Esophagus muscularis mucosa (tissue), 4 donors: ENCODE data around the gene DMGDH. TPM values are rescaled to one million over a fixed set of nuclear protein-coding genes. Genes with fewer than 3 reads are reported as not detected.

Experiments
- DNase-seq: peaks from one replicate; pipeline ENCODE4 v3.0.0-alpha.2; 2017; ENCODE audit errors: extremely low spot score
- H3K27ac ChIP-seq, 4 donors: fragments of 200-600 bp; sonication (generic); replicated peaks in 1 of 4; 1 replicate in 3 of 4; 2 replicates in 1 of 4; pipeline ENCODE4 v1.5.1; 2016 to 2019; ENCODE audit warnings: mild to moderate bottlenecking in 1 of 4
- H3K27me3 ChIP-seq, 4 donors: fragments of 200-600 bp; sonication (generic); one replicate each; pipeline versions ENCODE4 v1.5.1 to v1.6.0; 2016 to 2019
- H3K36me3 ChIP-seq, 4 donors: fragments of 200-600 bp; sonication (generic); one replicate each; pipeline ENCODE4 v1.5.1; 2016 to 2019
- H3K4me1 ChIP-seq, 4 donors: fragments of 200-600 bp; sonication (generic); one replicate each; pipeline ENCODE4 v1.5.1; 2016 to 2019
- H3K4me3 ChIP-seq, 4 donors: fragments of 200-600 bp; sonication (generic); 1 replicate in 2 of 4; 2 replicates in 2 of 4; pipeline ENCODE4 v1.5.1; 2016 to 2019; ENCODE audit warnings: mild to moderate bottlenecking in 4 of 4, moderate library complexity in 1 of 4
- H3K9me3 ChIP-seq, 4 donors: fragments of 200-600 bp; sonication (generic); 1 replicate in 3 of 4; 2 replicates in 1 of 4; pipeline ENCODE4 v1.5.1; 2016 to 2019
- EP300 ChIP-seq: sonication (generic); formaldehyde crosslinking; IDR thresholded peaks from one replicate; pipeline ENCODE4 v1.6.1; 2017; ENCODE audit warnings: antibody characterized with exemption
- POLR2A ChIP-seq: fragments of 450-650 bp; IDR thresholded peaks from one replicate; pipeline ENCODE4 v1.6.1; 2017; ENCODE audit warnings: antibody characterized with exemption, moderate library complexity, mild to moderate bottlenecking, low read depth
- POLR2AphosphoS5 ChIP-seq, 2 donors: sonication (generic); formaldehyde crosslinking; IDR thresholded peaks; one replicate each; pipeline ENCODE4 v1.6.1; 2017; ENCODE audit warnings: antibody characterized with exemption in 2 of 2
- WGBS: methylation state at CpG from one replicate; pipeline ENCODE4 v1.1.5; 2018; 5-methylcytosine and 5-hydroxymethylcytosine counted together
- intact Hi-C: fragments of 100-400 bp; cut with DNase I; formaldehyde crosslinking; loops from one replicate; pipeline ENCODE4 v1.15.1; 2023
- total RNA-seq, 4 donors: library from RNA; depleted of rRNA; stranded (reverse); fragments of >200 nt; gene quantifications; one replicate each; pipeline versions ENCODE4 v1.1.0 to v1.2.1, GENCODE V29; 2016
- TF ChIP-seq, protein P1 (sequence below), 3 experiments: fragments of 200-600 bp in 2 of 3; fragments of 450-650 bp in 1 of 3; sonication (generic) in 2 of 3; IDR thresholded peaks; one replicate each; pipeline ENCODE4 v1.5.1; 2017 to 2019; ENCODE audit warnings: antibody characterized with exemption in 3 of 3, mild to moderate bottlenecking in 2 of 3, moderate library complexity in 1 of 3

DMGDH gene
- total RNA-seq, 4 donors from 2014 or later = 3.3 to 7.4 (median 4.6) TPM

DNA sequence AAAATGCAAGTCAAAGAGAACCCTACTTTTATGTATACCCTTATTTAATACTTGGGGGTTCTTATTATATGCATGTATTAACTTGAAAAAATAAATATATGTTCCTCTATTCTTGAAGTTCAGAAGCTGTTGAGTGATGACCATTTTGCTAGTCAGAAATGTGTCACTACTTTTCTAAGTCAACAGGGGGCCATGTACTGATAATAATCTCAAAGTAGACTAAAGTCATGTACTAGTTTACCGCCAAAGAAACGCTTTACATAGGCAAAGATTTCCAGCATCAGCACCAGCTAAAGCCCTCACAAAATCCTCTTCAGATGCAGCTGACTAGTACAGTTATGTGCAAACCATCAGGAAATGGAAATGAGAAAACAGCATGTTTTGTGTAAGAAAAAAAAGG, 36.4 kb upstream of the DMGDH start:
- Histone ChIP-seq H3K4me3 (no peak overlapping the region), H3K9me3 (no peaks in the 10 kb centered on the region), H3K27me3 (peaks cover 0 to 6% (median 0%) of the 10 kb centered on the region in 4 donors), H3K36me3 (no peaks in the 10 kb centered on the region), H3K27ac (no peak overlapping the region), H3K4me1 (peaks cover 0 to 19% (median 16%) of the 10 kb centered on the region in 4 donors)
- 100% methylated on average over 2 of the region's 2 CpGs for WGBS
- no peak for DNase-seq
- intact Hi-C loops = no loop called here
- TF ChIP-seq, protein P1, sequence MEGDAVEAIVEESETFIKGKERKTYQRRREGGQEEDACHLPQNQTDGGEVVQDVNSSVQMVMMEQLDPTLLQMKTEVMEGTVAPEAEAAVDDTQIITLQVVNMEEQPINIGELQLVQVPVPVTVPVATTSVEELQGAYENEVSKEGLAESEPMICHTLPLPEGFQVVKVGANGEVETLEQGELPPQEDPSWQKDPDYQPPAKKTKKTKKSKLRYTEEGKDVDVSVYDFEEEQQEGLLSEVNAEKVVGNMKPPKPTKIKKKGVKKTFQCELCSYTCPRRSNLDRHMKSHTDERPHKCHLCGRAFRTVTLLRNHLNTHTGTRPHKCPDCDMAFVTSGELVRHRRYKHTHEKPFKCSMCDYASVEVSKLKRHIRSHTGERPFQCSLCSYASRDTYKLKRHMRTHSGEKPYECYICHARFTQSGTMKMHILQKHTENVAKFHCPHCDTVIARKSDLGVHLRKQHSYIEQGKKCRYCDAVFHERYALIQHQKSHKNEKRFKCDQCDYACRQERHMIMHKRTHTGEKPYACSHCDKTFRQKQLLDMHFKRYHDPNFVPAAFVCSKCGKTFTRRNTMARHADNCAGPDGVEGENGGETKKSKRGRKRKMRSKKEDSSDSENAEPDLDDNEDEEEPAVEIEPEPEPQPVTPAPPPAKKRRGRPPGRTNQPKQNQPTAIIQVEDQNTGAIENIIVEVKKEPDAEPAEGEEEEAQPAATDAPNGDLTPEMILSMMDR (IDR thresholded peaks at IDR 0.05) = no peak
- no peak for TF ChIP-seq EP300
- TF ChIP-seq POLR2A = no peak
- TF ChIP-seq POLR2AphosphoS5 (IDR thresholded peaks at IDR 0.05) = no peak

DNA sequence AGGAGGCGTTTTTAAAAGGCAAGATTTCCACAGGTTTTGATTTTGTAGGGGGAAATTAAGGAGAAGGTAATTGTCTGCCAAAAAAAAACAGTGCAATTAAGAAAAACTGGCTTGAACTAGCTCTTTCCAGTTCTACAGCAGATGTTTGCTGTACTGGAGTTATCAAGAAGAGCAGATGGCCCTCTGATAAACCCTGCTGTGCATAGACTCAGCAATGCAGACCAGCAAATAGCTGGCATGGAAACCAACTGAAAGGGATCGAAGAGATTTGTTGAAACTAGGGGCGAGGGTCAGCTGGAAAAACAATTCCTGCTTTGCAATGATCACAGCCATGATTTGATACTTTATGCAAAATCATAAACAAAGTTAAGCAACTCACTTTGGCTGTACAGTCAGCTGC, 24.3 kb upstream of the DMGDH start:
- 49% methylated on average over 3 of the region's 3 CpGs for WGBS
- no peaks in the 10 kb centered on the region for H3K9me3 ChIP-seq
- intact Hi-C loops = no loop called here
- TF ChIP-seq POLR2A (no peak), POLR2AphosphoS5 (IDR thresholded peaks at IDR 0.05) (no peak), EP300 (no peak)
- TF ChIP-seq, protein P1 (IDR thresholded peaks at IDR 0.05) = no peak
- no peak overlapping the region for H3K4me3 ChIP-seq
- no peak for DNase-seq
- no peaks in the 10 kb centered on the region for H3K27me3 ChIP-seq
- H3K36me3 ChIP-seq = no peaks in the 10 kb centered on the region
- peaks cover 0 to 15% (median 11%) of the 10 kb centered on the region in 4 donors for H3K4me1 ChIP-seq
- no peak overlapping the region for H3K27ac ChIP-seq

DNA sequence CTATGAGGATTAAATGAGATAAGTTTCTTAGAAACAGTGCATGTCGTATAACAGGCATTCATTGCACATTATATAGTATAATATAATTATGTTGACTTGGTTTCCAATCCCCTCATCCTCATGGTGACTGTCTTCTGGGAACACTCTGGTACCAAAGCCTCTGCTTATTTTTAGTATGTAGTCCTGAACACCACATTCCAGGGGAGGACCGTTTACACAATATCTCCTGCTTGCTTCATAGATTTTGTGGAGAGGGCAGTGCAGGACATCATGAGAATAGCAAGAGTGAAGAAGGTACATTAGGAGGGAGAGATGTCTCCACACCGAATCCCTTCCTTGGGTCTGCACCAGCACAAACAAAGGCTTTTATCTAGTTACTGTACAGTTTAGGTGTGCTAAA, 21.6 kb upstream of the DMGDH start:
- intact Hi-C loops = no loop called here
- Histone ChIP-seq H3K27me3 (no peaks in the 10 kb centered on the region), H3K4me3 (no peak overlapping the region), H3K36me3 (no peaks in the 10 kb centered on the region), H3K4me1 (peaks cover 0 to 19% (median 13%) of the 10 kb centered on the region in 4 donors), H3K9me3 (no peaks in the 10 kb centered on the region), H3K27ac (peak overlapping the region in 2 of 4 donors; percentile 10)
- 60% methylated on average over 3 of the region's 3 CpGs for WGBS
- TF ChIP-seq POLR2AphosphoS5 (IDR thresholded peaks at IDR 0.05) = peak; percentile 60 to 65
- TF ChIP-seq, protein P1 (IDR thresholded peaks at IDR 0.05) = no peak
- peak; percentile 54 for TF ChIP-seq EP300
- DNase-seq = no peak

DNA sequence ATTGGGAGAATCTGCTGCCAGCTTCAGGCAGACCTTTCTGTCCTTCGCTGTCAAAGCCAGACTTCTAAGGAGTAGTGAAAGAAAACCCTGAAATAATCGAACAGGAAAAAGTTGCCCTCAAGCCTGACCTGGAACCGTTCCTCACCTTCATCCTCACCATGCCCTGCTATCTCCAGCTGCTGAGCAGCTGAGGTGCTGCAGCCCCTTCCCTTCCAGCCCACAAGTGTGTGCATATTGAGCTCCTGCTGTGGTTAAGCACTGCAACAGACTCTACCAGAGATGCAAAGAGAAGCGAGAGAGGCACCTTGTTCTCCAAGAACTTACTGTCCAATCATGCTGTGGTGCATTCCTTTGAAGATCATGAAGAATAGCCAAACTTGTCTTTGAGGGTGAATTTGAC, 19.0 kb upstream of the DMGDH start:
- Histone ChIP-seq H3K4me3 (no peak overlapping the region), H3K9me3 (no peaks in the 10 kb centered on the region), H3K27me3 (no peaks in the 10 kb centered on the region), H3K36me3 (peaks cover 0 to 7% (median 3%) of the 10 kb centered on the region in 4 donors), H3K27ac (peak overlapping the region in 1 of 4 donors; percentile 14), H3K4me1 (peaks cover 0 to 19% (median 13%) of the 10 kb centered on the region in 4 donors)
- DNase-seq = no peak
- WGBS = 62% methylated on average over 4 of the region's 4 CpGs
- TF ChIP-seq, protein P1 (IDR thresholded peaks at IDR 0.05) = no peak
- TF ChIP-seq EP300 (no peak), POLR2AphosphoS5 (IDR thresholded peaks at IDR 0.05) (no peak), POLR2A (no peak)
- intact Hi-C loops = no loop called here

DNA sequence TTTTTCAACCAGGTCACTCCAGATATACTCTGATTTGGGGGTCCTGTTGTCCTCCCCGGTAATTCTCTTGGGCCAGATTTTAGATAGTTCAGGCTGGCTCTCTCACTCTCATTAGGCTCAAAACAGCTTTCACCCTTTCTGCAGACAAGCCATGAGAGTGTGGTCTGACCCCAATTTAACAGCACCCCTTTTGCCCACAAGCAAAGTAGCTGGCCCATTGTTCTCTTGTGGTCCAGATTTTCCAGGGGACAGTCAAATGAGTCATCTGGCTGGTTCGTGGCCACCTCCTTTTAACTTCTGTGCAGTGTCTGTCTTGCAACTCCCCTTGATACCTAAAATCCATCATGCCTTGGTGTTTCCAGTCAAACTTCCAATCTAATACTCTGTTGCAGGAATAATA, 16.6 kb upstream of the DMGDH start:
- DNase-seq = no peak
- intact Hi-C loops = no loop called here
- Histone ChIP-seq H3K4me1 (peaks cover 0 to 15% (median 10%) of the 10 kb centered on the region in 4 donors), H3K27me3 (no peaks in the 10 kb centered on the region), H3K9me3 (no peaks in the 10 kb centered on the region), H3K27ac (no peak overlapping the region), H3K36me3 (peaks cover 0 to 20% (median 3%) of the 10 kb centered on the region in 4 donors), H3K4me3 (no peak overlapping the region)
- WGBS = 84% methylated on average over 2 of the region's 2 CpGs
- TF ChIP-seq, protein P1 (IDR thresholded peaks at IDR 0.05) = no peak
- TF ChIP-seq POLR2AphosphoS5 (IDR thresholded peaks at IDR 0.05) (no peak), POLR2A (no peak), EP300 (no peak)
